Keratinocyte (primary cell): ENCODE results near the gene ABLIM1. TPM values are rescaled to one million over a fixed set of nuclear protein-coding genes. Genes with fewer than 3 reads are reported as not detected.

ENCODE experiments used
- DNase-seq: peaks from one replicate; pipeline ENCODE4 v3.0.0-alpha.2; 2011; ENCODE audit warnings: low read depth, missing footprints, low spot score
- FAIRE-seq: peaks from 2 replicates; lab custom pipeline; 2011; peaks lifted over from hg19 to GRCh38; lab: Jason Lieb, UNC
- H2AFZ ChIP-seq: 2 replicates; pipeline ENCODE4 v1.6.0; 2012; ENCODE audit warnings: low read length, control low read depth, inconsistent platforms; ENCODE audit not compliant: control insufficient read depth
- H3K27ac ChIP-seq: 2 replicates; pipeline ENCODE4 v1.5.1; 2011; ENCODE audit warnings: low read length; ENCODE audit not compliant: control insufficient read depth, insufficient read depth
- H3K27me3 ChIP-seq: 3 replicates; pipeline ENCODE4 v1.6.0; 2011; ENCODE audit warnings: low read length; ENCODE audit not compliant: control insufficient read depth, insufficient read depth; ENCODE audit errors: extremely low read depth
- H3K36me3 ChIP-seq, 2 experiments: 2 replicates in 1 of 2; 3 replicates in 1 of 2; pipeline ENCODE4 v1.5.1; 2011; ENCODE audit warnings: low read length in 2 of 2, mild to moderate bottlenecking in 1 of 2; ENCODE audit not compliant: control insufficient read depth in 2 of 2, insufficient read depth in 2 of 2; ENCODE audit errors: extremely low read depth in 1 of 2
- H3K4me1 ChIP-seq: 3 replicates; pipeline ENCODE4 v1.5.1; 2011; ENCODE audit warnings: low read length; ENCODE audit not compliant: control insufficient read depth, insufficient read depth; ENCODE audit errors: extremely low read depth
- H3K4me2 ChIP-seq: 3 replicates; pipeline ENCODE4 v1.6.0; 2011; ENCODE audit warnings: low read depth, low read length; ENCODE audit not compliant: control insufficient read depth, insufficient read depth; ENCODE audit errors: extremely low read depth
- H3K4me3 ChIP-seq, 3 experiments: fragments of 200-600 bp in 1 of 3; sonication (generic) in 1 of 3; 2 replicates in 2 of 3; 3 replicates in 1 of 3; pipeline ENCODE4 v1.5.1; 2011 to 2016; ENCODE audit warnings: low read length in 3 of 3, mild to moderate bottlenecking in 3 of 3, control low read depth in 2 of 3, inconsistent platforms in 1 of 3, low read depth in 1 of 3, mixed read lengths in 1 of 3, mixed run types in 1 of 3, moderate library complexity in 1 of 3; ENCODE audit not compliant: control insufficient read depth in 2 of 3, insufficient read depth in 2 of 3; ENCODE audit errors: extremely low read depth in 1 of 3
- H3K79me2 ChIP-seq: 2 replicates; pipeline ENCODE4 v1.6.0; 2012; ENCODE audit warnings: low read length; ENCODE audit not compliant: control insufficient read depth, insufficient read depth
- H3K9ac ChIP-seq: 3 replicates; pipeline ENCODE4 v1.6.0; 2011; ENCODE audit warnings: low read length; ENCODE audit not compliant: control insufficient read depth, insufficient read depth; ENCODE audit errors: extremely low read depth
- H3K9me1 ChIP-seq: 3 replicates; pipeline ENCODE4 v1.6.0; 2011; ENCODE audit warnings: low read length; ENCODE audit not compliant: control insufficient read depth, insufficient read depth; ENCODE audit errors: extremely low read depth
- H3K9me3 ChIP-seq: 2 replicates; pipeline ENCODE4 v1.5.1; 2012; ENCODE audit warnings: low read depth, low read length; ENCODE audit not compliant: control insufficient read depth
- H4K20me1 ChIP-seq: 3 replicates; pipeline ENCODE4 v1.6.0; 2011; ENCODE audit warnings: low read length; ENCODE audit not compliant: control insufficient read depth, insufficient read depth; ENCODE audit errors: extremely low read depth
- CTCF ChIP-seq, 3 experiments: IDR thresholded peaks in 1 of 3; conservative IDR thresholded peaks in 1 of 3; optimal IDR thresholded peaks in 1 of 3; 2 replicates in 2 of 3; 3 replicates in 1 of 3; pipeline versions ENCODE3 to v1.5.1; 2011; ENCODE audit warnings: low read length in 3 of 3, mild to moderate bottlenecking in 3 of 3, moderate library complexity in 2 of 3, control low read depth in 1 of 3, inconsistent platforms in 1 of 3; ENCODE audit not compliant: insufficient read depth in 2 of 3; ENCODE audit errors: extremely low read depth in 1 of 3
- EZH2 ChIP-seq: IDR thresholded peaks from one replicate; pipeline ENCODE4 v1.6.1; 2012; ENCODE audit warnings: inconsistent platforms, mild to moderate bottlenecking, low read length, moderate library complexity
- dilution Hi-C: fragments of 300-500 bp; cut with MboI; formaldehyde crosslinking; loops from one replicate; pipeline ENCODE4 v1.7.0; 2020; ENCODE audit warnings: low sequenced_read_pairs; ENCODE audit not compliant: extremely low pct_ligation_motif_present
- polyA plus RNA-seq, 5 experiments: library from polyadenylated mRNA; depleted of rRNA in 3 of 5; stranded (reverse) in 3 of 5; stranded (forward) in 1 of 5; unstranded in 1 of 5; fragments of >200 nt; gene quantifications; 1 replicate in 1 of 5; 2 replicates in 3 of 5; 3 replicates in 1 of 5; pipeline versions ENCODE4 v1.2.1 to v1.2.3, GENCODE V29; 2011 to 2012; ENCODE audit warnings: missing spikeins in 2 of 5, low read depth in 1 of 5, low replicate concordance in 1 of 5

The ABLIM1 gene
- polyA plus RNA-seq, 1 donor (not counting 4 experiments of a cell fraction or from before 2014, with no cell fraction given): 55.2 TPM

DNA sequence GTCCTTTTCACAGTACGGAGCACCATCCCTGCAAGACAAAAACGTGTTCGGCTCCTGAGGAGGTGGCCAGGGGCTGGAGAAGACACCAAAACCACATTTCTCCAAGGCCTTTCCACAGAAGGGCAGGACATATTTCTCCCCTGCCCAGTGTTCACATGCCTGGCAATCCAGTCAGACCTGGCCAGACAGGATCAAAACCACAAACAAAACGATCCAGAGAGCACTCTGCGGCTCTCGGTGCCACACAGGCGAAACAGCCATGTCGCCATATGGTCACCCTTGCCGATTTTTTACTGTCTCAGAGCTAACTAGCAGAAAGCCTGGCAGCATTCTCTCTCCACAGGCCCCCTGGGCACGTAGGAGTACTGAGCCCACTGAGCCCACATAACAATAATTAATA lies 113.0 kb downstream of the ABLIM1 start:
- no peak overlapping the region for H3K9ac ChIP-seq
- H3K79me2 ChIP-seq: no peaks in the 10 kb centered on the region
- no peak overlapping the region for H3K4me2 ChIP-seq
- TF ChIP-seq CTCF (optimal IDR thresholded peaks at IDR 0.05 in 1 of 3, IDR thresholded peaks at IDR 0.05 in 1 of 3, conservative IDR thresholded peaks at IDR 0.05 in 1 of 3; ENCODE audit: extremely low read depth in 1 of 3, insufficient read depth in 2 of 3, low read length in 3 of 3): no peak
- TF ChIP-seq EZH2: no peak
- H3K27me3 ChIP-seq: no peaks in the 10 kb centered on the region
- dilution Hi-C loops: no loop called here
- H3K9me3 ChIP-seq: no peaks in the 10 kb centered on the region
- H3K27ac ChIP-seq: no peak overlapping the region
- H3K36me3 ChIP-seq: peaks cover 0 to 2% of the 10 kb centered on the region in 2 experiments
- H4K20me1 ChIP-seq: no peaks in the 10 kb centered on the region
- FAIRE-seq (no peak), DNase-seq (no peak)
- peaks cover 32% of the 10 kb centered on the region for H3K4me1 ChIP-seq
- no peaks in the 10 kb centered on the region for H3K9me1 ChIP-seq
- no peak overlapping the region for H3K4me3 ChIP-seq
- no peak overlapping the region for H2AFZ ChIP-seq

GRCh38 chr10:114544045-114544659 lies 113.9 kb downstream of the ABLIM1 start:
- H3K4me1 ChIP-seq: peaks cover 32% of the 10 kb centered on the region
- no peaks in the 10 kb centered on the region for H3K79me2 ChIP-seq
- H3K27ac ChIP-seq: no peak overlapping the region
- H3K9me1 ChIP-seq: no peaks in the 10 kb centered on the region
- no peaks in the 10 kb centered on the region for H3K27me3 ChIP-seq
- dilution Hi-C loops: no loop called here
- no peaks in the 10 kb centered on the region for H3K9me3 ChIP-seq
- H2AFZ ChIP-seq: no peak overlapping the region
- DNase-seq (no peak), FAIRE-seq (peak; percentile 95)
- H3K9ac ChIP-seq: no peak overlapping the region
- H3K4me3 ChIP-seq: no peak overlapping the region
- H3K4me2 ChIP-seq: peak overlapping the region; percentile 13
- H4K20me1 ChIP-seq: no peaks in the 10 kb centered on the region
- H3K36me3 ChIP-seq: peaks cover 0 to 2% of the 10 kb centered on the region in 2 experiments
- TF ChIP-seq CTCF (optimal IDR thresholded peaks at IDR 0.05 in 1 of 3, IDR thresholded peaks at IDR 0.05 in 1 of 3, conservative IDR thresholded peaks at IDR 0.05 in 1 of 3; ENCODE audit: extremely low read depth in 1 of 3, insufficient read depth in 2 of 3, low read length in 3 of 3): no peak
- no peak for TF ChIP-seq EZH2
